GM18505 (cell line): ENCODE measurements around the gene SOD3.

Experiments used
- ATAC-seq: cut with Tn5 transposase; IDR thresholded peaks from one replicate; pipeline ENCODE4 v1.9.1; 2021; ENCODE audit not compliant: unreplicated experiment
- POLR2A ChIP-seq: IDR thresholded peaks from 4 replicates; pipeline ENCODE4 v1.6.1; 2011; ENCODE audit warnings: borderline replicate concordance; ENCODE audit not compliant: insufficient read depth, insufficient read length; ENCODE audit errors: extremely low read depth

SOD3 gene

DNA sequence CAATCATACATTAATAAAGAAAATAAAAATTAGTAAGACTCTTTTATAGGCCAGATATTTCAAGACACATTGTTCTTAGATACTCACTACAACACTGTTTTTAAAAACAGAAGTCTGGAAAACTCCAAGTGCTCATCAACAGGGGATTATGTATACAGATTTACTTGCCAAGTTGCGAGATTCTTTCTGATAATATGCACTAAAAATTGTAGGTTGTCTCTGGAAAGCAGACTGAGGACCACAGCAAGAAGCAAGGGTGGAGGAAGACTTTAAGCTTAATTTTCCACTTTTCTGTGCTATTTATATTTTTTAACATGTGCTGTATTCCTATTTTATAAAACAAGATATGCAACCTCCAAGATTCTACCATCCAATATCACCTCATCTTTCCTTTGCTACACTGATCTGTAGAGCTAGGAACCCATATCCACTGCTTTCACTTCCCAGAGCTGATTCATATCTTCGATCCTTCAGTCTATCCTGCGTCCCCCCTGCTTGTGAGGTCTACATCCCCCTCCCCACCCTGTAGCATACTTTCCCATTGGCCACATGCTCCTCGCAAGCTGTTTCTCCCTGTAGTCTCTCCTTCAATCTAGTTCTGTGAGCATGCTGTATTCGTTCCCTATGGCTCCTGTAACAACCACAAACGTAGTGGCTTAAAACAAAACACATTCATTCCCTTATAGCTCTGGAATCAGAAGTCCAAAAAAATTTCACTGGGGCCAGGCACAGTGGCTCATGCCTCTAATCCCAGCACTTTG lies 15.7 kb downstream of the SOD3 start:
- ATAC-seq, result no peak

GRCh38 chr4:24813732-24814131 lies 18.4 kb downstream of the SOD3 start:
- no peak for TF ChIP-seq POLR2A
- no peak for ATAC-seq

More for the DNA sequence above, 15.7 kb downstream of the SOD3 start:
- TF ChIP-seq POLR2A, result no peak

- ATAC-seq, result no peak
- no peak for TF ChIP-seq POLR2A
Measured at GRCh38 chr4:24816797-24817196, 21.4 kb downstream of the SOD3 start.

DNA sequence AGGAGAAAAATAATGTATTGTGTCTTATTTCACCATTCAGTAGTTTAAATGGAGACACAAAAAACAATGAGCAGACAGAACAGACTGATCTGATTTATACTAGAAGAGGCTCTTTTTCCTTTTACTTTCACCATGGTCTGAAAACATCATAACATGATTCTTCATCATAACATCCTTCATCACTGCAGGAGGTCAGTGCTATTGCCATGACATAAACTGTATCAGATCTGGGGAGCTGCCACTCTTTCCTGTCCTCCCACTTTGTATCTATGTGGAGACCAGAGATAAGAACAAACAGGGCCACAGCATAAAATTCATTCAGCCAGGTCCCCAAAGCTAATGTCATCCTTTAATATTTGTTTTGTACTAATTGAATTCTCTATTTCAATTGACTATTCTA lies 25.2 kb downstream of the SOD3 start:
- no peak for TF ChIP-seq POLR2A
- ATAC-seq, result no peak

DNA sequence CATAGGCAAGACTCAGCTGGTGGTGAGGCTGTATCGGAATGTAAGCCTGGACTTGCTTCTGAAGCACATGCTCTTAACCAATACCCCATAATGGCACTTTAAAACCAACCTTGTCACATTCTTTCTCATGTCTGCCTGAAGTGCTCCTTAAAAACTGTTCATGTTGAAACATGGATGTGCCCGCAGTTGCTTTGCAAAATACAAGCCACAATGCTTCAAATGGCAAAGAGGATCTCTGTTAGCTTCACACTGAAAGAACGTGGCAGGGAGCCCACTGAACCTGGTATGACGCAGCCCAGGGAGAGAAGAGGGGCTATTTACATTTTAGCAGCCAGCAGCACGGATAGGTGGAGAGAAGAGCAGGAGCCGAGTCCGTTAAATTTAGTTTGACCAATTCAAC lies 29.3 kb downstream of the SOD3 start:
- no peak for TF ChIP-seq POLR2A
- no peak for ATAC-seq

- no peak for TF ChIP-seq POLR2A
- no peak for ATAC-seq
Measured at GRCh38 chr4:24831637-24832036, 36.3 kb downstream of the SOD3 start.

DNA sequence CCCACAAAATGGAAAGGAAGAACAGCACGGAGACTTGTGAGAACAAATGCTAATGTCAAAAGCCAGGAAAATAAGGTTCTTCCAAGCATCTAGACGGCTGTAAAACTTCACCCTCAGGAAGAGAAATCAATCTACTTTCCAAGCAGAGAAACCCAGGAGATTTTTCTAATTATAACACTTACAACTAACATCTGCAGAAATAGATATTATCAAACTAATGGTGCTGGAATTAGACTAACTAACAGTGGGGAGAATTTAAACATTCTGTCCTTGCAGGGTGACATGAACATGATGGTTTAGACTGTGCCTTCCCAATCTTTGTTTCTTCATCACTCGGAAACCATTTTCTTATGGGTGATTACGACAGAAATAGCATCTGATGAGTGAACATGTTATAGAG lies 40.3 kb downstream of the SOD3 start:
- no peak for TF ChIP-seq POLR2A
- no peak for ATAC-seq

DNA sequence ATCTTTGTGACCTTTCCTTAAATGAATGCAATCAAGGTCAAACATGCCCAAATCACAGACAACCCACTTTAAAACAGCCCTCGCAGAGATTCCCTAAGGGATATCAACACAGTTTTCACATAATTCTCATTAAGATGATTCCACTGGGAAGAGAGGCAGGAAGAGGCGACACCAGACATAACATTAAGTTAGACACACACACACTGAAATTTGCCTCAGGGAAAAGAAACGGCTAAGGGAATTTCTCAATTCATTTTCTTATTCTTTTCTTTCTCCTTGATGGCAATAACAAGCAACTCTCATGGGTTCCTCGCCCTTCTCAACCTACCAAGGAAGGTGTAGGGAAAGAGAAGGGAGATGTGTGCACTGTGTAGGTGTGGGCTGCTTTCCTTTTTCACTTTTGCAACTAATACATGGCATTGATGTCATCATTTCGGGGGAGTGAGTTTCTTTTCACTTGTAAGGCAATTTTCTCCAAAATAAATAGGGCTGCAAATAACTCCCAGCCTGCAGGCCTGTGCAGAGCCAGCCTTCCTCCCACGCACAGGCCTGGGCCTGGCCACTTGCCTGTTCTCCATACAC lies 41.4 kb downstream of the SOD3 start:
- ATAC-seq, result no peak
- TF ChIP-seq POLR2A, result no peak

- no peak for TF ChIP-seq POLR2A
- ATAC-seq, result no peak
Measured at GRCh38 chr4:24837336-24837735, 42.0 kb downstream of the SOD3 start.

DNA sequence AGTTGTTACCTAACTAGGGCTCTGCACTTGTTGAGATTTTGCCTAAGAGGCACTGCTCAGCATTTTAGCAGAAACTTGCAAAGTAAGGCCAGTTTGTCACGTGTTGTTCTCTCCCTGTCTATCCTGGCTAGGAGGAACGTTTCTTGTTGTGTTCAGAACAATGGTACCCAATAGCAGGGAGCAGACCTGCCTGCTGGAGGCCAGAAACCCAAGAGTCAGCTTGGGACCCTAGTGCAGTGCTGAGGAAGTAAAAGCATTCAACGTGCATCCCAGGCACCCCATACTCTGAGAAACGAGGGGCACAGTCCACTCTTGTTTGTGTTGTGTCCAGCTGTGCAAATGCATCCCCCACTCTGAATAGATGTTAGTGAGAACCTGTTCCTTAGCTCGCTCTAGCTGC lies 42.4 kb downstream of the SOD3 start:
- TF ChIP-seq POLR2A, result no peak
- ATAC-seq, result no peak

DNA sequence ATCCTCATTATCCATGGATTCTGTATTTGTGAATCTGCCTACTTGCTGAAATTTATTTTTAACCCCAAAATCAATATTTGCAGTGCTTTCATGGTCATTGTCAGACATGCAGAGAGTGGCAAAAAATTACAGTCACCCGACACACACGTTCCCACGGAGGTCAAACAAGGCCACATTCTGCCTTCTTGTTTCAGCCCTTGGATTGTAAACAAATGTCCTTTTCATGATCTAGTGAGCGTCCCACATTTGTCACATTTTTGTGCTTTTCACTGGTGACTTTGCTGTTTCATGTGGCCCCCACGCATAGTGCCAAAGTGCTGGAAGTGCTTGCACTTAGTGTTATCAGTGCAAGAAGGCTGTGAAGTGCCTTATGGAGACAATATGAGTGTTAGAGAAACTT lies 45.0 kb downstream of the SOD3 start:
- no peak for ATAC-seq
- TF ChIP-seq POLR2A, result no peak

DNA sequence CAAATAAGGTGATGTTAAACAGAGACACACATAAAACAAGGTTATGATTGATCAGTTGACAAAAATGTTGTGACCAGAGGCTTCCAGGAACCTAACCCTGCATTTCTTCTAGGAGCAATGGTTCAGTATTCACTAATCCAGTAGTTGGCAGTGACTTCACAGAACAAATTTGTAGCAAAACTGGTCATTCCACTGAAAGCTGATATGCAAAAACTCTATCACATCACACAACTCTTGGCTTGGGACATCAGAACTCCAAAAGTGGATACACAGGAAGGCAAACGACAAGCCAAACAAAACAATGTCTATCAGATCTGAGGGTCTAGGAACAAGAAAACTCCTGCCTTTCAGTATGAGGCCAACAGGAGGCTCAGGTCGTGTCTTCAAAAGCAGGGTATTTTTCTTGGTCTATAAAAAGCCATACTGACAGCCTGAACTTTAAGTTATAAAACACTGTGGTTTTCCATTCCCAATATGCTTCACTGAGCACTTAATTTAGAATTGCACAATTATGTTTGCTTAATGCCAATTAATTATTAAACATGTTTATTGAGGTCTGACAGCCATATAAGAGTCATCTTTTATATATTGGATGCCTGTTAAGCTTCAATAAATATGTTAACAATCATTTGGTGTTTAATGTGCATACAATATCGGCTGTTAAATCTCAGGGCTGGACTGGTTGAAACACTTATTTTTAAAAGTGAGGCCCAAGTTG lies 45.6 kb downstream of the SOD3 start:
- ATAC-seq, result no peak

GRCh38 chr4:24842356-24842755 lies 47.0 kb downstream of the SOD3 start:
- TF ChIP-seq POLR2A, result no peak
- ATAC-seq, result no peak

More for the DNA sequence above, 45.6 kb downstream of the SOD3 start:
- no peak for TF ChIP-seq POLR2A

- no peak for TF ChIP-seq POLR2A
- no peak for ATAC-seq
Measured at GRCh38 chr4:24843096-24843495, 47.7 kb downstream of the SOD3 start.

- ATAC-seq, result no peak
Measured at GRCh38 chr4:24845132-24845531, 49.8 kb downstream of the SOD3 start.

GRCh38 chr4:24845902-24846301 lies 50.5 kb downstream of the SOD3 start:
- no peak for ATAC-seq
- TF ChIP-seq POLR2A, result no peak

More at GRCh38 chr4:24845132-24845531, 49.8 kb downstream of the SOD3 start:
- no peak for TF ChIP-seq POLR2A
